ENCODE measurements around the gene PTGR2.
A peak's percentile ranks its signal among the peaks of the same experiment; 100 is the strongest.
"Not testable (repeated sequence)": the region's sequence is repeated elsewhere in the genome, so short reads cannot be mapped to it uniquely, and the experiment has no call there.

Gene PTGR2

GRCh38 chr14:73824127-73824526 lies 27.5 kb upstream of the PTGR2 start:
- no peak for FAIRE-seq
- TF ChIP-seq POLR2A (IDR thresholded peaks at IDR 0.05; ENCODE audit: low read depth, low read length) = no peak

GRCh38 chr14:73824536-73824935 lies 27.1 kb upstream of the PTGR2 start:
- DNase-seq (ENCODE audit: insufficient read length, low spot score) (no peak), FAIRE-seq (no peak)
- TF ChIP-seq POLR2A (IDR thresholded peaks at IDR 0.05; ENCODE audit: low read depth, low read length) = no peak

More at GRCh38 chr14:73824127-73824526, 27.5 kb upstream of the PTGR2 start:
- no peak for DNase-seq (ENCODE audit: insufficient read length, low spot score)

- DNase-seq (ENCODE audit: insufficient read length, low spot score) (peak; percentile 45), FAIRE-seq (no peak)
- no peak for TF ChIP-seq POLR2A (IDR thresholded peaks at IDR 0.05; ENCODE audit: low read depth, low read length)
Measured at GRCh38 chr14:73825551-73826188, 26.0 kb upstream of the PTGR2 start.

GRCh38 chr14:73827190-73827589 lies 24.4 kb upstream of the PTGR2 start:
- FAIRE-seq; DNase-seq (ENCODE audit: insufficient read length, low spot score): not testable (repeated sequence)

- DNase-seq (ENCODE audit: insufficient read length, low spot score) = no peak
- TF ChIP-seq POLR2A (IDR thresholded peaks at IDR 0.05; ENCODE audit: low read depth, low read length) = no peak
- FAIRE-seq = no peak
Measured at GRCh38 chr14:73829071-73829470, 22.6 kb upstream of the PTGR2 start.

GRCh38 chr14:73829526-73830431 lies 21.9 kb upstream of the PTGR2 start:
- DNase-seq (ENCODE audit: insufficient read length, low spot score) = no peak
- FAIRE-seq = peak; percentile 94
- TF ChIP-seq POLR2A (IDR thresholded peaks at IDR 0.05; ENCODE audit: low read depth, low read length) = no peak

GRCh38 chr14:73833034-73833433 lies 18.6 kb upstream of the PTGR2 start:
- FAIRE-seq = no peak
- TF ChIP-seq POLR2A (IDR thresholded peaks at IDR 0.05; ENCODE audit: low read depth, low read length) = no peak
- no peak for DNase-seq (ENCODE audit: insufficient read length, low spot score)

- DNase-seq (ENCODE audit: insufficient read length, low spot score) = no peak
- no peak for TF ChIP-seq POLR2A (IDR thresholded peaks at IDR 0.05; ENCODE audit: low read depth, low read length)
- no peak for FAIRE-seq
Measured at GRCh38 chr14:73833530-73834260, 17.9 kb upstream of the PTGR2 start.

- no peak for FAIRE-seq
- DNase-seq (ENCODE audit: insufficient read length, low spot score) = no peak
- TF ChIP-seq POLR2A (IDR thresholded peaks at IDR 0.05; ENCODE audit: low read depth, low read length) = no peak
Measured at GRCh38 chr14:73834261-73834625, 17.4 kb upstream of the PTGR2 start.

GRCh38 chr14:73838293-73839034 lies 13.2 kb upstream of the PTGR2 start:
- not testable (repeated sequence) for FAIRE-seq; DNase-seq (ENCODE audit: insufficient read length, low spot score)

GRCh38 chr14:73842201-73842600 lies 9.4 kb upstream of the PTGR2 start:
- no peak for TF ChIP-seq POLR2A (IDR thresholded peaks at IDR 0.05; ENCODE audit: low read depth, low read length)
- no peak for FAIRE-seq

GRCh38 chr14:73842851-73843250 lies 8.8 kb upstream of the PTGR2 start:
- DNase-seq (ENCODE audit: insufficient read length, low spot score) (no peak), FAIRE-seq (no peak)
- TF ChIP-seq POLR2A (IDR thresholded peaks at IDR 0.05; ENCODE audit: low read depth, low read length) = no peak

More at GRCh38 chr14:73842201-73842600, 9.4 kb upstream of the PTGR2 start:
- no peak for DNase-seq (ENCODE audit: insufficient read length, low spot score)

- FAIRE-seq = no peak
- DNase-seq (ENCODE audit: insufficient read length, low spot score) = no peak
- TF ChIP-seq POLR2A (IDR thresholded peaks at IDR 0.05; ENCODE audit: low read depth, low read length) = no peak
Measured at GRCh38 chr14:73843296-73843695, 8.3 kb upstream of the PTGR2 start.

- DNase-seq (ENCODE audit: insufficient read length, low spot score) = no peak
- no peak for FAIRE-seq
- no peak for TF ChIP-seq POLR2A (IDR thresholded peaks at IDR 0.05; ENCODE audit: low read depth, low read length)
Measured at GRCh38 chr14:73846947-73847346, 4.7 kb upstream of the PTGR2 start.
